ENCODE data around the gene RASAL2.

RASAL2 gene

DNA sequence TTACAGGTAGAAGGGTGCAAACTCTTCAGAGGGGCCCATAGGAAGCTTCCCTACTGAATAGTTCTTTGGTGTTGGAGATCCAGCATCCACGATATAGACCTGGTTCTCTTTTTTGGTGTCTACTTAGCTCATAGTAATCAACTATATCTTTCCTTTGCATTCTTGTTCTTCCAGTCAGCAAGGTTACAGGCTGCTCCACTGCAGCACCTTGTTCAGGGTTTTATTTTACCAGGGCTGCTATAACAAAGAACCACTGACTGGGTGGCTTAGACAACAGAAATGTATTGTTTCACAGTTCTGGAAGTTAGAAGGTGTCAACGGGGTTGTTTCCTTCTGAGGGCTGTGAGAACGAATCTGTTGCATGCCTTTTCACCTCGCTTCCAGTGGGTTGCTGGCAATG is 266.5 kb downstream of the RASAL2 start:
- Histone ChIP-seq H3K36me3 (ENCODE audit: control insufficient read depth, insufficient read depth, low read length) (no peaks in the 10 kb centered on the region), H3K4me1 (ENCODE audit: control insufficient read depth, insufficient read depth, low read length) (no peaks in the 10 kb centered on the region), H3K9ac (ENCODE audit: low read depth, low read length) (no peak overlapping the region), H3K27me3 (ENCODE audit: control insufficient read depth, insufficient read depth, low read length) (no peaks in the 10 kb centered on the region), H3K4me3 (ENCODE audit: low read depth, low read length) (no peak overlapping the region), H3K9me3 (ENCODE audit: control insufficient read depth, insufficient read depth, low read length) (no peaks in the 10 kb centered on the region)

DNA sequence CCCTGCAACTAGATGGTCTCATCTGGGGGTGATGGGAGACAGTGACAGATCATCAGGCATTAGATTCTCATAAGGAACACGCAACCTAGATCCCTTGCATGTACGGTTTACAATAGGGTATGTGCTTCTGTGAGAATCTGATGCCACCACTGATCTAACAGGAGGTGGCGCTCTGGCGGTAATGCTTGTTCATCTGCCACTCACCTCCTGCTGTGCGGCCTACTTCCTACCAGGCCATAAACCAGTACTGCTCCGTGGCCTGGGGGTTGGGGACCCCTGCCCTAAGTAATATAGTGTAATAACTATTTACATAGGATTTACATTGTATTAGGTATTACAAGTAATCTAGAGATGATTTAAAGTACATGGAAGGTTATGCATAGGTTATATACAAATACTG is 267.9 kb downstream of the RASAL2 start:
- H3K4me3 ChIP-seq (ENCODE audit: low read depth, low read length), result no peak overlapping the region
- H3K4me1 ChIP-seq (ENCODE audit: control insufficient read depth, insufficient read depth, low read length), result no peaks in the 10 kb centered on the region
- no peaks in the 10 kb centered on the region for H3K9me3 ChIP-seq (ENCODE audit: control insufficient read depth, insufficient read depth, low read length)
- no peaks in the 10 kb centered on the region for H3K27me3 ChIP-seq (ENCODE audit: control insufficient read depth, insufficient read depth, low read length)
- H3K36me3 ChIP-seq (ENCODE audit: control insufficient read depth, insufficient read depth, low read length), result no peaks in the 10 kb centered on the region
- no peak overlapping the region for H3K9ac ChIP-seq (ENCODE audit: low read depth, low read length)

DNA sequence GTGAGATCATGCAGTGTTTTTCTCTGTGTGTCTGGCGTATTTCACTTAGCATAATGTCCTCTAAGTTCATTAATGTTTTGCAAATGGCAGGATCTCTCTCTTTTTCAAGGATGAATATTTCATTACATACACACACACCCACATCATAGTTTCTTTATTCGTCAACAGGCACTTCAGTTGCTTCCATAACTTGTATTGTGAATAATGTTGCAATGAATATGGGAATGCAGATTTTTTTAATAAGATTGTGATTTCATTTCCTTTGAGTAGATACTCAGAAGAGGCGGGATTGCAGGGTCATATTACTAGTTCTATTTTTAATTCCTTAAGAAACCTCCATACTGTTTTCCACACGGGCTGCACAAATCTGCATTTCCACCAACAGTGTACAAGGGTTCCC is 268.8 kb downstream of the RASAL2 start:
- Histone ChIP-seq H3K4me3 (ENCODE audit: low read depth, low read length) (no peak overlapping the region), H3K9ac (ENCODE audit: low read depth, low read length) (no peak overlapping the region), H3K27me3 (ENCODE audit: control insufficient read depth, insufficient read depth, low read length) (no peaks in the 10 kb centered on the region), H3K36me3 (ENCODE audit: control insufficient read depth, insufficient read depth, low read length) (no peaks in the 10 kb centered on the region), H3K4me1 (ENCODE audit: control insufficient read depth, insufficient read depth, low read length) (no peaks in the 10 kb centered on the region), H3K9me3 (ENCODE audit: control insufficient read depth, insufficient read depth, low read length) (no peaks in the 10 kb centered on the region)

DNA sequence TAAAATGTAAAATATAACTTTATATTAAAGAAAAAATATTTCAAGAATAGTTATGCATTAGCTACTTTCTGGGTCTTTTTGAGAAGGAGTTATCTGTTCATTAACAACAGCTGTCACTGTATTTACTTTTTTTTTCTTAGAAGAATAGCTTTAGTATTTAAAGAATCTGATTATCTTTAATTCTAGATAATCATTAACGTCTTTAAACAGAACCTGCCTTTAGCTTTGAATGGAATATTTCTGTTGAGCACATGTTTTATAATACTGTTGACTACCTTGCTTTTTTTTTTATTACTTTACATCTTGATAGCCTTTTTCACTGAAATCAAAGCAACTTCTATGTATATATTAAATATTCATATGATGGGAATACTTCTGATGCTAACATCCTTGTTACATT is 270.9 kb downstream of the RASAL2 start:
- Histone ChIP-seq H3K4me3 (ENCODE audit: low read depth, low read length) (no peak overlapping the region), H3K4me1 (ENCODE audit: control insufficient read depth, insufficient read depth, low read length) (no peaks in the 10 kb centered on the region), H3K36me3 (ENCODE audit: control insufficient read depth, insufficient read depth, low read length) (no peaks in the 10 kb centered on the region), H3K9me3 (ENCODE audit: control insufficient read depth, insufficient read depth, low read length) (no peaks in the 10 kb centered on the region), H3K9ac (ENCODE audit: low read depth, low read length) (no peak overlapping the region), H3K27me3 (ENCODE audit: control insufficient read depth, insufficient read depth, low read length) (no peaks in the 10 kb centered on the region)

DNA sequence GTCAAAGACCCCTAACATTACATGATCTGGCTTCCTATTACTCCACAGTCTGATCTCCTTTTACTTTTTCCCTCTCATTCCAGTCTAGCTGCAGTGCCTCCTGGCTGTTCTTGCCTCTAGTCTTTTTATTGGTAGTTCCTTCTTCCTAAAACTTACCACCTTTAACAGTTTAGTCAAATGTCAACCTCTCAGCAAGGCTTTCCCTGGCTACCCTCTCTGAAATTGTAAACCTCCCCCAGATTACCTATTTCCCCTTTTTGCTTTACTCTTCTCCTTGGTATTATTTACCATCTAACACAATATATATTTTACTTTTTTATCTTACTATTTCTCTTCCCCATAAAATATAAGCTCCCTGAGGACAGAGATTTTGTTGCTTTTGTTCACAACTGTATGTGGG is 273.2 kb downstream of the RASAL2 start:
- Histone ChIP-seq H3K9me3 (ENCODE audit: control insufficient read depth, insufficient read depth, low read length) (no peaks in the 10 kb centered on the region), H3K36me3 (ENCODE audit: control insufficient read depth, insufficient read depth, low read length) (no peaks in the 10 kb centered on the region), H3K4me1 (ENCODE audit: control insufficient read depth, insufficient read depth, low read length) (no peaks in the 10 kb centered on the region)

DNA sequence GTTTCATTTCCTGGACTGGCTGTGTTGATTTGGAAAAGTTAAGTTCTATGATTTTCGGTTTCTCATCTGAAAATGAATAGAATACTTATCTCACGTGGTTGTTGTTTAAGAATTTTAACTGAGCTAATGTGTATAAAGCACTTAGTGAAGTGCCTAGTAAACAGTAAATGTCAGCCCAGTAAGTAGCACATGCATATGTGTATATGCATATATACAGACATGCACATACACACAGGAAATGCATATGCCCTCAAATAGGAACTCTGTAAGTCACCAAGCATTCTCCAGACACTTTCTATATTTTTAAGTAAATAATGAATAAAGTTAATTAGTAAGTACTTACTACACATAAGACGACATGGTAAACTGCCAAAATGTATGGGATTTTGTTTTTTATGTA is 274.3 kb downstream of the RASAL2 start:
- Histone ChIP-seq H3K4me1 (ENCODE audit: control insufficient read depth, insufficient read depth, low read length) (peaks cover 3% of the 10 kb centered on the region), H3K9me3 (ENCODE audit: control insufficient read depth, insufficient read depth, low read length) (no peaks in the 10 kb centered on the region), H3K27me3 (ENCODE audit: control insufficient read depth, insufficient read depth, low read length) (no peaks in the 10 kb centered on the region), H3K9ac (ENCODE audit: low read depth, low read length) (no peak overlapping the region), H3K4me3 (ENCODE audit: low read depth, low read length) (no peak overlapping the region), H3K36me3 (ENCODE audit: control insufficient read depth, insufficient read depth, low read length) (no peaks in the 10 kb centered on the region)

More for the DNA sequence above, 273.2 kb downstream of the RASAL2 start:
- Histone ChIP-seq H3K9ac (ENCODE audit: low read depth, low read length) (no peak overlapping the region), H3K27me3 (ENCODE audit: control insufficient read depth, insufficient read depth, low read length) (no peaks in the 10 kb centered on the region), H3K4me3 (ENCODE audit: low read depth, low read length) (no peak overlapping the region)

DNA sequence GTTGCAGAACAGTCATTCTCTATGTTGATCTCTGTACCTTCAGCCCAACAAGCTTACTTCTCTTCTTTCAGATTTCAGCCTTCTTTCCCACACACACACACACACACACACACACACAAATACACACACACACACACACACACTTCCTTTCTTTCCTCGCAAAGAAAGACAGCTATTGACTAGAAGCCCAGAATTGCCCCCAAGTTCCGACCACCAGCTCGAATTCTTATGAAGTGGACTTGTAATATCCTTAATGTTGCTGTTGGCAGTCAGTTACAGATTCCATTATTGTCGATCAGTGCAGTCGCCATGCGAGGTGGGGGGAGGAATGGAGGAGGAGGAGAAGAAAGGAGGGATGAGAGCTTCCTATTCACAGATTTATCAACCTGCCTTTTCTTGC is 277.3 kb downstream of the RASAL2 start:
- Histone ChIP-seq H3K9me3 (ENCODE audit: control insufficient read depth, insufficient read depth, low read length) (no peaks in the 10 kb centered on the region), H3K36me3 (ENCODE audit: control insufficient read depth, insufficient read depth, low read length) (no peaks in the 10 kb centered on the region), H3K4me3 (ENCODE audit: low read depth, low read length) (no peak overlapping the region), H3K9ac (ENCODE audit: low read depth, low read length) (no peak overlapping the region), H3K4me1 (ENCODE audit: control insufficient read depth, insufficient read depth, low read length) (peaks cover 17% of the 10 kb centered on the region), H3K27me3 (ENCODE audit: control insufficient read depth, insufficient read depth, low read length) (no peaks in the 10 kb centered on the region)

DNA sequence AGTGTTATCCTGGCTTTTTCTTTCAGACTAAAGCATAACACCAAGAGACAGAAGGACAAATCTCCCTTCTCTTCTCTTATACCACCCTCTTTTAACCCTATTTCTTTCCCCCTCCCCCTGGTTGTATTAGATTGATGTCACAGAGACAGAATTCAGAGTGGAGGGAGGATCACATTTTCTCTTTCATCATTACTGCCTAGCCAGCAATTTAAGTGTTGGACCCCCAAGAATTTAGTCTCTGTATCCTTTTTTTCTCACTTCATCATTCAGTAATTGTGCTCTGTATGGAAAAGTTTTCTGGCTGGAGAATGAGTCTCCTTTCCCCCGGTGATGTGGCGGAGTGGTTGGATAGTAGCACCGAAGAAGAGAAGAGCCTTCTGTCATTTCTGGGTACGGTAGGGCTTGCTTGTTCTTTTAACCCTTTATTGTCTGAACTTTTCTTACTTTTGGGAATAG is 278.1 kb downstream of the RASAL2 start:
- H3K4me3 ChIP-seq (ENCODE audit: low read depth, low read length), result peak overlapping the region; percentile 16
- peaks cover 17% of the 10 kb centered on the region for H3K4me1 ChIP-seq (ENCODE audit: control insufficient read depth, insufficient read depth, low read length)
- H3K9ac ChIP-seq (ENCODE audit: low read depth, low read length), result no peak overlapping the region
- no peaks in the 10 kb centered on the region for H3K9me3 ChIP-seq (ENCODE audit: control insufficient read depth, insufficient read depth, low read length)
- H3K27me3 ChIP-seq (ENCODE audit: control insufficient read depth, insufficient read depth, low read length), result no peaks in the 10 kb centered on the region
- no peaks in the 10 kb centered on the region for H3K36me3 ChIP-seq (ENCODE audit: control insufficient read depth, insufficient read depth, low read length)

DNA sequence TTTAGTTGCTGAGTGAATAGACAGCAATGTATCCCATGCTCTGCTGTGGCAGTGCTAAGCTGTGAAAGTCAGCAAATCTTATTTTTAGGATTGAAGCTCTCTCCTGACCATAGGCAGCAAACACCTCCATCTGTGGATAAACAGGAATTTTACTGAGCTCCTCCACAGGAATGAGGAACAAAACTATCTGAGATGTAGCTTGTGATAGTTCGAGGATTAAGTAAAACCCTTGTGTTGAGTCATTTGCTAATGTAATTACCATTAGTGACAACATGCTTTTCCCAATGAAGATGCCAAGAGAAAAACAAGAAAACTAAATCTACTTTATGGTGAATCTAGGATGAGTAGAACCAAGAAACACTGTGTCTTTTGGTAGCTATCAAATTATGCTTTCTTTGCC is 280.1 kb downstream of the RASAL2 start:
- H3K36me3 ChIP-seq (ENCODE audit: control insufficient read depth, insufficient read depth, low read length), result no peaks in the 10 kb centered on the region
- H3K27me3 ChIP-seq (ENCODE audit: control insufficient read depth, insufficient read depth, low read length), result no peaks in the 10 kb centered on the region
- peaks cover 17% of the 10 kb centered on the region for H3K4me1 ChIP-seq (ENCODE audit: control insufficient read depth, insufficient read depth, low read length)
- H3K4me3 ChIP-seq (ENCODE audit: low read depth, low read length), result no peak overlapping the region
- no peak overlapping the region for H3K9ac ChIP-seq (ENCODE audit: low read depth, low read length)
- no peaks in the 10 kb centered on the region for H3K9me3 ChIP-seq (ENCODE audit: control insufficient read depth, insufficient read depth, low read length)

DNA sequence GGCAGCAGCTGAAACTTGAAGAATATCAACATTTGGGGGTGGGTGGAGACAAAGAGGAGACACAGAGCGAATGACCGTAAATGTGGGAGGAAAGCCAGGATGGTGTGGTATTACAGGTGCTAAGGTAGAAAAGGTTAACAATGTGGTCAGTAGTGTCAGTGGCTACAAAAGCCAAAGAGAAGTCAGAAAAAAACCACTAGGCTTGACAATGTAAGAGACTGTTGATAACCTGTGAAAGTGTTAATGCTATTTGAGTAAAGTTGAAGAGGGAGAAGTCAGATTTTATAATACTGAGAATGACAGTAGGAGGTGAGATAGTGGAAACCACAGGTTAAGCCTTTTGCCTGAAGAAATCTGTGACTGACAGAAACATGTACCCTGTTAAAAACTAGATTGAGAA is 282.1 kb downstream of the RASAL2 start:
- no peaks in the 10 kb centered on the region for H3K27me3 ChIP-seq (ENCODE audit: control insufficient read depth, insufficient read depth, low read length)

DNA sequence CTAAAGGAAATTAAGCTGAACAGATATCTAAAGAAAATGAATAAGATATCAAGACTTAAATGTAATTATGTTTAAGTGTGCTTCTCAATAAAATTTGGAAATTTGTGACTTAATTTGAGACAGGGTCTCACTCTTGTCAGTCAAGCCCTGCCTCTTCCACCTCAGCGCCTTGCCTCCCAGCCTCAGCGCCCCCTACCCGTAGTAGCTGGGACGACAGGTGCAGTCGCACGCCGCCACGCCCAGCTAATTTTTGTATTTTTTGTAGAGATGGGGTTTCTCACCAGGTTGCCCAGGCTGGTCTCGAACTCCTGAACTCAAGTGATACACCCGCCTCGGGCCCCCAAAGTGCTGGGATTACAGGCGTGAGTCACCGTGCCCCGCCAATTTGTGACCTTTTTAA is 285.9 kb downstream of the RASAL2 start:
- no peaks in the 10 kb centered on the region for H3K27me3 ChIP-seq (ENCODE audit: control insufficient read depth, insufficient read depth, low read length)
- peaks cover 2% of the 10 kb centered on the region for H3K4me1 ChIP-seq (ENCODE audit: control insufficient read depth, insufficient read depth, low read length)
- no peak overlapping the region for H3K9ac ChIP-seq (ENCODE audit: low read depth, low read length)
- no peaks in the 10 kb centered on the region for H3K36me3 ChIP-seq (ENCODE audit: control insufficient read depth, insufficient read depth, low read length)
- H3K9me3 ChIP-seq (ENCODE audit: control insufficient read depth, insufficient read depth, low read length), result no peaks in the 10 kb centered on the region
- no peak overlapping the region for H3K4me3 ChIP-seq (ENCODE audit: low read depth, low read length)

More for the DNA sequence above, 282.1 kb downstream of the RASAL2 start:
- Histone ChIP-seq H3K4me3 (ENCODE audit: low read depth, low read length) (no peak overlapping the region), H3K9me3 (ENCODE audit: control insufficient read depth, insufficient read depth, low read length) (no peaks in the 10 kb centered on the region), H3K9ac (ENCODE audit: low read depth, low read length) (no peak overlapping the region), H3K36me3 (ENCODE audit: control insufficient read depth, insufficient read depth, low read length) (no peaks in the 10 kb centered on the region), H3K4me1 (ENCODE audit: control insufficient read depth, insufficient read depth, low read length) (peaks cover 17% of the 10 kb centered on the region)

DNA sequence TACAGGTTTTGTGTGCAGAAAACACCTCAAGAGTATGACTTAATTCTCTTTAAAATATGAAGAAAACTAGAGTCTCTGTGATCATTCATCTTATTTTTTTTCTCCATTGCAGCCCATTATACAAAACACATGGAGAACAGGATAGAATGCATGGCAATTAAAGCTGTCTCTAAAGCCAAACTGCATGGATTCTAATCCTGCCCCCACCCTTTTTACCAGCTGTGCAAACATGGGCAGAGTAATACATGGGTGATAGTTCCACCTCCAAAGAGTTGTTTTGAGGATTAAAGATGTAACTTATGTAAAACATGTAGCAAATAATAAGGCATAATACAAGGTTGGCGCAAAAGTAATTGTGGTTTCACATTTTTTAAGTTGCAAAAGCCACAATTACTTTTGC is 288.5 kb downstream of the RASAL2 start:
- no peaks in the 10 kb centered on the region for H3K36me3 ChIP-seq (ENCODE audit: control insufficient read depth, insufficient read depth, low read length)
- no peaks in the 10 kb centered on the region for H3K4me1 ChIP-seq (ENCODE audit: control insufficient read depth, insufficient read depth, low read length)
- H3K9ac ChIP-seq (ENCODE audit: low read depth, low read length), result no peak overlapping the region
- H3K9me3 ChIP-seq (ENCODE audit: control insufficient read depth, insufficient read depth, low read length), result no peaks in the 10 kb centered on the region
- H3K27me3 ChIP-seq (ENCODE audit: control insufficient read depth, insufficient read depth, low read length), result no peaks in the 10 kb centered on the region
- H3K4me3 ChIP-seq (ENCODE audit: low read depth, low read length), result no peak overlapping the region

DNA sequence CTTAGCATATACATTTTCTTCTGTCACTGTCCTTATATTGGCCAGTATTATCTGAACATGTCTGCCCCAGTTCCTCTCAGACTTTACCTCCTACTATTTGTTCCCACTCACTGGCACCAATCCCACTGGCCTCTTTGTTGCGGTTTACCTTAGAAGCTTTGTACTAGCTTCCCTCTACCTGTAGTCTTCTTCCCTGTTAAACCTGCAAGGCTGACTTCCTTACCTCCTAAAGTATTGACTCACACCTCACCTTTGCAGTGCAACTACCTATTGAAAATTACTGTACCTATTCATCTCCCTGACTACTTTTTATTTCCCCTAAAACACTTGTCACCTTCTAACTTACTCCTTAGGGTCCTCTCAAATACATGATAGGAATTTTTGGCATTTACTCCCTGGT is 291.8 kb downstream of the RASAL2 start:
- no peak overlapping the region for H3K9ac ChIP-seq (ENCODE audit: low read depth, low read length)
- peaks cover 2% of the 10 kb centered on the region for H3K4me1 ChIP-seq (ENCODE audit: control insufficient read depth, insufficient read depth, low read length)
- H3K36me3 ChIP-seq (ENCODE audit: control insufficient read depth, insufficient read depth, low read length), result no peaks in the 10 kb centered on the region
- H3K27me3 ChIP-seq (ENCODE audit: control insufficient read depth, insufficient read depth, low read length), result no peaks in the 10 kb centered on the region
- no peaks in the 10 kb centered on the region for H3K9me3 ChIP-seq (ENCODE audit: control insufficient read depth, insufficient read depth, low read length)
- no peak overlapping the region for H3K4me3 ChIP-seq (ENCODE audit: low read depth, low read length)

All from iPS-15b (cell line).